Neural progenitor cell (in vitro differentiated cells): ENCODE data around the gene SNRNP40.

ENCODE experiments used
- EZH2 ChIP-seq: fragments of 200-600 bp; sonication (generic); IDR thresholded peaks from 2 replicates; pipeline ENCODE4 v1.6.1; 2017; ENCODE audit warnings: antibody characterized with exemption, mild to moderate bottlenecking, moderate library complexity
- EZH2phosphoT487 ChIP-seq: fragments of 200-600 bp; sonication (generic); IDR thresholded peaks from 2 replicates; pipeline ENCODE4 v1.6.1; 2017; ENCODE audit warnings: antibody characterized with exemption
- TF ChIP-seq, protein P1 (sequence below): fragments of 200-600 bp; sonication (generic); IDR thresholded peaks from 2 replicates; pipeline ENCODE4 v1.5.1; 2017; ENCODE audit warnings: antibody characterized with exemption, mild to moderate bottlenecking

- TF ChIP-seq, protein P1, sequence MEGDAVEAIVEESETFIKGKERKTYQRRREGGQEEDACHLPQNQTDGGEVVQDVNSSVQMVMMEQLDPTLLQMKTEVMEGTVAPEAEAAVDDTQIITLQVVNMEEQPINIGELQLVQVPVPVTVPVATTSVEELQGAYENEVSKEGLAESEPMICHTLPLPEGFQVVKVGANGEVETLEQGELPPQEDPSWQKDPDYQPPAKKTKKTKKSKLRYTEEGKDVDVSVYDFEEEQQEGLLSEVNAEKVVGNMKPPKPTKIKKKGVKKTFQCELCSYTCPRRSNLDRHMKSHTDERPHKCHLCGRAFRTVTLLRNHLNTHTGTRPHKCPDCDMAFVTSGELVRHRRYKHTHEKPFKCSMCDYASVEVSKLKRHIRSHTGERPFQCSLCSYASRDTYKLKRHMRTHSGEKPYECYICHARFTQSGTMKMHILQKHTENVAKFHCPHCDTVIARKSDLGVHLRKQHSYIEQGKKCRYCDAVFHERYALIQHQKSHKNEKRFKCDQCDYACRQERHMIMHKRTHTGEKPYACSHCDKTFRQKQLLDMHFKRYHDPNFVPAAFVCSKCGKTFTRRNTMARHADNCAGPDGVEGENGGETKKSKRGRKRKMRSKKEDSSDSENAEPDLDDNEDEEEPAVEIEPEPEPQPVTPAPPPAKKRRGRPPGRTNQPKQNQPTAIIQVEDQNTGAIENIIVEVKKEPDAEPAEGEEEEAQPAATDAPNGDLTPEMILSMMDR, result no peak
- TF ChIP-seq EZH2phosphoT487, result no peak
- TF ChIP-seq EZH2, result no peak
Measured at GRCh38 chr1:31310198-31310597, 13.6 kb upstream of the SNRNP40 start.
